Measurements from ENCODE around the gene CASP8.

- TF ChIP-seq ZNF431 (CRISPR knock-in tag; IDR thresholded peaks at IDR 0.05) (no peak), BRF2 (IDR thresholded peaks at IDR 0.05; ENCODE audit: borderline replicate concordance, insufficient read depth, insufficient read length) (no peak), CTCF (IDR thresholded peaks at IDR 0.05 in 2 of 3, conservative IDR thresholded peaks at IDR 0.05 in 1 of 3; ENCODE audit: insufficient read depth in 2 of 3, low read depth in 1 of 3, low read length in 3 of 3) (no peak), FOXK2 (conservative IDR thresholded peaks at IDR 0.05 in 1 of 2, IDR thresholded peaks at IDR 0.05 in 1 of 2; ENCODE audit: low read depth in 2 of 2) (no peak), PHF8 (IDR thresholded peaks at IDR 0.05; ENCODE audit: borderline replicate concordance, low read length) (no peak), POLR2A (conservative IDR thresholded peaks at IDR 0.05) (no peak), BHLHE40 (IDR thresholded peaks at IDR 0.05; ENCODE audit: low read length) (no peak), KDM1A (IDR thresholded peaks at IDR 0.05) (no peak), POLR2AphosphoS5 (IDR thresholded peaks at IDR 0.05; ENCODE audit: control insufficient read depth, insufficient read depth, low read depth, low read length) (no peak), SIN3B (IDR thresholded peaks at IDR 0.05; ENCODE audit: low read depth) (no peak), ZNF57 (CRISPR knock-in tag; IDR thresholded peaks at IDR 0.05) (no peak), ZSCAN32 (CRISPR knock-in tag; IDR thresholded peaks at IDR 0.05) (no peak)
Measured at GRCh38 chr2:201266629-201267028, 6.3 kb downstream of the CASP8 start.
